Neural cell (in vitro differentiated cells): ENCODE measurements around the gene CCDC181. TPM values are rescaled to one million over a fixed set of nuclear protein-coding genes. Genes with fewer than 3 reads are reported as not detected.

Experiments
- H2AFZ ChIP-seq: fragments of 200-600, 300-800 bp; sonication (generic), shearing (Covaris generic); 2 replicates; pipeline ENCODE4 v1.6.0; 2014; ENCODE audit warnings: low read depth, mild to moderate bottlenecking, antibody characterized with exemption, low read length, moderate library complexity
- H3F3A ChIP-seq: fragments of 200-600 bp; shearing (Covaris generic); 2 replicates; pipeline ENCODE4 v1.6.1; 2016; ENCODE audit warnings: mild to moderate bottlenecking, moderate library complexity, mixed read lengths, antibody characterized with exemption, low read length; ENCODE audit not compliant: insufficient read depth, poor library complexity, severe bottlenecking
- H3K27ac ChIP-seq: fragments of 200-600, 300-800 bp; sonication (generic), shearing (Covaris generic); 2 replicates; pipeline ENCODE4 v1.5.1; 2014; ENCODE audit warnings: mild to moderate bottlenecking, low read length, moderate library complexity
- H3K27me3 ChIP-seq: fragments of 300-800, 200-600 bp; sonication (generic), shearing (Covaris generic); 2 replicates; pipeline ENCODE4 v1.6.0; 2014; ENCODE audit warnings: mild to moderate bottlenecking, low read depth, low read length, moderate library complexity; ENCODE audit not compliant: insufficient read depth
- H3K36me3 ChIP-seq: fragments of 300-800, 200-600 bp; sonication (generic), shearing (Covaris generic); 2 replicates; pipeline ENCODE4 v1.5.1; 2014; ENCODE audit warnings: mild to moderate bottlenecking, antibody characterized with exemption, low read length, moderate library complexity; ENCODE audit not compliant: insufficient read depth
- H3K4me2 ChIP-seq: fragments of 300-800, 200-600 bp; sonication (generic), shearing (Covaris generic); 2 replicates; pipeline ENCODE4 v1.6.0; 2014; ENCODE audit warnings: mild to moderate bottlenecking, low read length
- H3K4me3 ChIP-seq: fragments of 300-800, 200-600 bp; sonication (generic), shearing (Covaris generic); 2 replicates; pipeline ENCODE4 v1.5.1; 2014; ENCODE audit warnings: mild to moderate bottlenecking, low read length, moderate library complexity
- H3K79me2 ChIP-seq: fragments of 200-600 bp; shearing (Covaris generic); replicated peaks from 2 replicates; pipeline ENCODE4 v1.6.0; 2014; ENCODE audit warnings: mild to moderate bottlenecking, low read length, moderate library complexity; ENCODE audit not compliant: insufficient read depth
- H3K9ac ChIP-seq: fragments of 300-800, 200-600 bp; sonication (generic), shearing (Covaris generic); 2 replicates; pipeline ENCODE4 v1.6.1; 2016; ENCODE audit warnings: mild to moderate bottlenecking, low read length, mixed read lengths
- H3K9me2 ChIP-seq: fragments of 200-600 bp; shearing (Covaris generic); 2 replicates; pipeline ENCODE4 v1.6.1; 2016; ENCODE audit warnings: mild to moderate bottlenecking, low read length, mixed read lengths; ENCODE audit not compliant: insufficient read depth
- H3K9me3 ChIP-seq: fragments of 200-600, 300-800 bp; sonication (generic), shearing (Covaris generic); 2 replicates; pipeline ENCODE4 v1.6.1; 2016; ENCODE audit warnings: mild to moderate bottlenecking, mixed run types, low read length, moderate library complexity, mixed read lengths
- H4K20me1 ChIP-seq: fragments of 200-600 bp; shearing (Covaris generic); 2 replicates; pipeline ENCODE4 v1.6.1; 2016; ENCODE audit warnings: mild to moderate bottlenecking, mixed run types; ENCODE audit not compliant: insufficient read depth
- CTCF ChIP-seq: fragments of 450-650 bp; IDR thresholded peaks from 2 replicates; pipeline ENCODE4 v1.5.1; 2014; ENCODE audit warnings: antibody characterized with exemption, mild to moderate bottlenecking, moderate library complexity; ENCODE audit not compliant: poor library complexity, severe bottlenecking
- EP300 ChIP-seq: fragments of 450-650 bp; conservative IDR thresholded peaks from 2 replicates; pipeline ENCODE4 v1.6.1; 2014; ENCODE audit warnings: antibody characterized with exemption, mild to moderate bottlenecking, moderate library complexity; ENCODE audit not compliant: poor library complexity, severe bottlenecking
- EZH2 ChIP-seq: fragments of 200-600, 300-800 bp; shearing (Covaris generic), sonication (generic); IDR thresholded peaks from 2 replicates; pipeline ENCODE4 v1.6.1; 2014; ENCODE audit warnings: antibody characterized with exemption, low read length, borderline replicate concordance, mild to moderate bottlenecking; ENCODE audit not compliant: insufficient read depth, poor library complexity, severe bottlenecking
- MXI1 ChIP-seq: fragments of 450-650 bp; conservative IDR thresholded peaks from 2 replicates; pipeline ENCODE4 v1.6.1; 2014; ENCODE audit warnings: antibody characterized with exemption, mild to moderate bottlenecking; ENCODE audit not compliant: poor library complexity, severe bottlenecking
- POLR2AphosphoS5 ChIP-seq: IDR thresholded peaks from 2 replicates; pipeline ENCODE4 v1.6.1; 2012
- RAD21 ChIP-seq: fragments of 450-650 bp; conservative IDR thresholded peaks from 2 replicates; pipeline ENCODE4 v1.6.1; 2014; ENCODE audit warnings: antibody characterized with exemption, mild to moderate bottlenecking, moderate library complexity
- SMC3 ChIP-seq: fragments of 450-650 bp; conservative IDR thresholded peaks from 2 replicates; pipeline ENCODE4 v1.6.1; 2014; ENCODE audit warnings: antibody characterized with exemption, mild to moderate bottlenecking, moderate library complexity; ENCODE audit not compliant: poor library complexity
- TAF1 ChIP-seq: IDR thresholded peaks from 2 replicates; pipeline ENCODE4 v1.6.1; 2012; ENCODE audit warnings: low read depth
- polyA plus RNA-seq: library from polyadenylated mRNA; depleted of rRNA; stranded (reverse); fragments of >200 nt; gene quantifications from 2 replicates; pipeline ENCODE4 v1.2.3, GENCODE V29; 2014
- TF ChIP-seq, protein P1 (sequence below): IDR thresholded peaks from 2 replicates; pipeline ENCODE4 v1.6.1; 2012; ENCODE audit warnings: borderline replicate concordance

CCDC181 gene
- polyA plus RNA-seq, 1 donor from 2014 or later = 14.7 TPM

GRCh38 chr1:169371404-169371803, 55.9 kb downstream of the CCDC181 start:
- no peak overlapping the region for H3K4me3 ChIP-seq
- H3F3A ChIP-seq = no peaks in the 10 kb centered on the region
- no peak overlapping the region for H3K27ac ChIP-seq
- H3K27me3 ChIP-seq = no peaks in the 10 kb centered on the region
- H3K9me3 ChIP-seq = no peaks in the 10 kb centered on the region
- no peak overlapping the region for H3K4me2 ChIP-seq
- TF ChIP-seq EZH2 (no peak), SMC3 (no peak), MXI1 (no peak), CTCF (no peak), POLR2AphosphoS5 (no peak), EP300 (no peak), RAD21 (no peak), TAF1 (no peak)
- TF ChIP-seq, protein P1, sequence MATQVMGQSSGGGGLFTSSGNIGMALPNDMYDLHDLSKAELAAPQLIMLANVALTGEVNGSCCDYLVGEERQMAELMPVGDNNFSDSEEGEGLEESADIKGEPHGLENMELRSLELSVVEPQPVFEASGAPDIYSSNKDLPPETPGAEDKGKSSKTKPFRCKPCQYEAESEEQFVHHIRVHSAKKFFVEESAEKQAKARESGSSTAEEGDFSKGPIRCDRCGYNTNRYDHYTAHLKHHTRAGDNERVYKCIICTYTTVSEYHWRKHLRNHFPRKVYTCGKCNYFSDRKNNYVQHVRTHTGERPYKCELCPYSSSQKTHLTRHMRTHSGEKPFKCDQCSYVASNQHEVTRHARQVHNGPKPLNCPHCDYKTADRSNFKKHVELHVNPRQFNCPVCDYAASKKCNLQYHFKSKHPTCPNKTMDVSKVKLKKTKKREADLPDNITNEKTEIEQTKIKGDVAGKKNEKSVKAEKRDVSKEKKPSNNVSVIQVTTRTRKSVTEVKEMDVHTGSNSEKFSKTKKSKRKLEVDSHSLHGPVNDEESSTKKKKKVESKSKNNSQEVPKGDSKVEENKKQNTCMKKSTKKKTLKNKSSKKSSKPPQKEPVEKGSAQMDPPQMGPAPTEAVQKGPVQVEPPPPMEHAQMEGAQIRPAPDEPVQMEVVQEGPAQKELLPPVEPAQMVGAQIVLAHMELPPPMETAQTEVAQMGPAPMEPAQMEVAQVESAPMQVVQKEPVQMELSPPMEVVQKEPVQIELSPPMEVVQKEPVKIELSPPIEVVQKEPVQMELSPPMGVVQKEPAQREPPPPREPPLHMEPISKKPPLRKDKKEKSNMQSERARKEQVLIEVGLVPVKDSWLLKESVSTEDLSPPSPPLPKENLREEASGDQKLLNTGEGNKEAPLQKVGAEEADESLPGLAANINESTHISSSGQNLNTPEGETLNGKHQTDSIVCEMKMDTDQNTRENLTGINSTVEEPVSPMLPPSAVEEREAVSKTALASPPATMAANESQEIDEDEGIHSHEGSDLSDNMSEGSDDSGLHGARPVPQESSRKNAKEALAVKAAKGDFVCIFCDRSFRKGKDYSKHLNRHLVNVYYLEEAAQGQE = no peak
- no peak overlapping the region for H3K9ac ChIP-seq
- H3K9me2 ChIP-seq = no peaks in the 10 kb centered on the region
- peaks cover 27% of the 10 kb centered on the region for H3K79me2 ChIP-seq
- peaks cover 3% of the 10 kb centered on the region for H3K36me3 ChIP-seq
- H2AFZ ChIP-seq = no peak overlapping the region
- no peaks in the 10 kb centered on the region for H4K20me1 ChIP-seq

GRCh38 chr1:169368406-169368769, 58.9 kb downstream of the CCDC181 start:
- TF ChIP-seq CTCF (no peak), POLR2AphosphoS5 (no peak), MXI1 (no peak)
- TF ChIP-seq, protein P1 = no peak
- H3K27ac ChIP-seq = peak overlapping the region; percentile 82
- H3K4me3 ChIP-seq = peak overlapping the region; percentile 82
- H2AFZ ChIP-seq = peak overlapping the region; percentile 97
- no peaks in the 10 kb centered on the region for H3K9me2 ChIP-seq
- no peaks in the 10 kb centered on the region for H4K20me1 ChIP-seq
- H3F3A ChIP-seq = no peaks in the 10 kb centered on the region
- peaks cover 43% of the 10 kb centered on the region for H3K79me2 ChIP-seq
- H3K9me3 ChIP-seq = no peaks in the 10 kb centered on the region
- peak overlapping the region; percentile 77 for H3K9ac ChIP-seq
- H3K36me3 ChIP-seq = peaks cover 3% of the 10 kb centered on the region
- no peaks in the 10 kb centered on the region for H3K27me3 ChIP-seq
- H3K4me2 ChIP-seq = peak overlapping the region; percentile 90
